Activated CD4-positive, alpha-beta T cell treated with anti-CD3 and anti-CD28 coated beads, Interleukin-2, amount 50 U/mL, for 4 hours (primary cell): ENCODE measurements around the gene SREBF2.

Experiments used
- DNase-seq, 2 experiments: peaks; one replicate each; pipeline ENCODE4 v3.0.0-alpha.2; 2020

The SREBF2 gene

GRCh38 chr22:41880653-41881052, 47.7 kb downstream of the SREBF2 start:
- no peak for DNase-seq

GRCh38 chr22:41883400-41883799, 50.5 kb downstream of the SREBF2 start:
- DNase-seq = no peak

DNA sequence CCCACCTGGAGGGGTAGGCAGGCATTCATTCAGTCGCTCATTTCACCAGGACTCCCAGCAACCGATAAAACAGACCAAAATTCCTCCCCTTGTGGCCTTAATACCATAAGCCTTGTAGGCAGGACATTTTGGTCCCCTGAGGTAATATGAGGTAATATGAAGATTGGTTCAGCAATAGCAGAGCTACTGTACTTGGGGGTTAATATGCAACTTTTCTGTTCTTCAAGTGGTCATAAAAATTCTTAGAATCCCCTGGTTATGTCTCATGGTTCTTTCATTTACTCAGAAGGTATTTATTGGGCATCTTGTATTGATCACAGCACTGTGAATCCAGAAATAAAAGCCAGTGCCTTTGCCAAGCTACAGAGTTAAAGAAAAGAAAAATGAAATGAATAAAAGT, 52.2 kb downstream of the SREBF2 start:
- no peak for DNase-seq

- DNase-seq = no peak
Observed at GRCh38 chr22:41885516-41885915, 52.6 kb downstream of the SREBF2 start.

- DNase-seq = no peak
Observed at GRCh38 chr22:41888627-41889200, 55.8 kb downstream of the SREBF2 start.

DNA sequence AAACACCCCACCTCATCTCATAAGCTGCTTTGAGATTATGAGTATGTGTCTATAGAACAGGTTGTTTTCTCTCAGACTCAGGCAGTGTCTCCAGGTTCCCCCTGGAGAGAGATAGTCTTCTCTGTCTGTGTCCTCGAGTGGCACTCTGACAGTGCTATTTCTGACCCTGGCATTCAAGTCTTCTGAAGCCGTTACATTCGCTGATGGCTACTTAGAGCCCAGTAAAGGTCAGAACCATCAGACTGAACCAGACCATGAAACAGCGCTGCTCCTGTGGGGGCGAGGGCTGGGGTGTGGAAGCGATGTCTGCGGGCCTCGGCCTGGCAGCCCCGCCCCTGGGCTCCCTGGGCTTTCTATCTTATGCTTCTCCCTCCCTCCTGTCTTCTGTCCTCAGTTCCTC, 58.5 kb downstream of the SREBF2 start:
- DNase-seq = no peak

GRCh38 chr22:41892721-41893120, 59.8 kb downstream of the SREBF2 start:
- no peak for DNase-seq

DNA sequence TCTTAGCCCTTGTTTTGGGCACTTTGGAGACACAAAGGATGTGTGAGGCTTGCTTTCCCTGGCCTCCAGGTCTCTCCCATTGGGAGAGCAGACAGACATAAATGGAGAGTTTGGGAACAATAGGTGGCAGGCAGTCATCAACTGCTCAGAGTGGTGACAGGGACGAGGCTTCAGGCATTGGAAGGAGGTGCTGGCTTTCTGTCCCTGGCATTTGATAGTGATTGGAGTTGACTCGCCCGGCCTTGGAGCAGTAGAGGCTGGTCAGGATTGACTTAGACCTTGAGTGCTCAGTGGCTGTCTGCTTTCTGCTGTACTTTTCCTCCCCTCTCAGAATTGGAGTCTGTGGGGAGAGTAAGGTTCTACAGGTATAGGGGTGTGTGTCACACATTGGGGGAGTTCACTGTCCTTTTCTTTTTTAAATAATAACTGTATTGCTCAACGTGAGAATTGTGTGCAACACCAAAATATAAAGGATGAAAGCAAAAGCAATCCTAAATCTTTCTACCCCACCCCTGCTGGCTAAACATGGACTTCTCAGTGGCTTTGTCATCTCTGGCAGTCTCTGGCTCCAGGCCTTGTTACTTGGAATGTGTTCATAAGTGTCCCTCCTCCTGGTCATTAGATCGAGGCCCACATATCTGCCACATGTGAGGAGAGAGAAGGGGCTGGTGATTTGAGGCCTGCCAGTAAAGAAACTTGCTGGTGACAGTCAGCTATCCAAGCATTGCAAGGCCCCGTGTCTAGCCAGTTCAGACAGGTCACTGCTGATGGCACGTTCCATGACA, 60.9 kb downstream of the SREBF2 start:
- DNase-seq = no peak

GRCh38 chr22:41898645-41899044, 65.7 kb downstream of the SREBF2 start:
- no peak for DNase-seq

DNA sequence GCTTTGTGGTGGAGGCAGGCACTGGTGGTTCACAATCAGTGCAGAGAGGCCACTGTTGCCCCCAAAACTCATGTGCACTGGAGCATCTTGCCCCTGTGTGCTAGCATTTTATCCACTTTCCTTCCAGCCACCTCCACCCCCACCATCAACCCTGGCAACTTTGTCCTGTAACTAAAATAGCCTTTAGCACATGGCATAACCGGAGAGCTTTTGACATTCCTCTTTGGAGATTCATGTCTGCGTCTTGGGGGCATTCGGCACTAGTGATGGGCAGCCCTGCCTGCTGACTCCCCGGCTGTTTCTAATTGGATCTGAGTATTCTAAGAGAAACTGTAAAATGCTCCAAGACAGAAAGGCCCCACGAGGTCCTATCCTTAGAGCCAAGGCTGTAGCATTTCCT, 66.2 kb downstream of the SREBF2 start:
- no peak for DNase-seq

DNA sequence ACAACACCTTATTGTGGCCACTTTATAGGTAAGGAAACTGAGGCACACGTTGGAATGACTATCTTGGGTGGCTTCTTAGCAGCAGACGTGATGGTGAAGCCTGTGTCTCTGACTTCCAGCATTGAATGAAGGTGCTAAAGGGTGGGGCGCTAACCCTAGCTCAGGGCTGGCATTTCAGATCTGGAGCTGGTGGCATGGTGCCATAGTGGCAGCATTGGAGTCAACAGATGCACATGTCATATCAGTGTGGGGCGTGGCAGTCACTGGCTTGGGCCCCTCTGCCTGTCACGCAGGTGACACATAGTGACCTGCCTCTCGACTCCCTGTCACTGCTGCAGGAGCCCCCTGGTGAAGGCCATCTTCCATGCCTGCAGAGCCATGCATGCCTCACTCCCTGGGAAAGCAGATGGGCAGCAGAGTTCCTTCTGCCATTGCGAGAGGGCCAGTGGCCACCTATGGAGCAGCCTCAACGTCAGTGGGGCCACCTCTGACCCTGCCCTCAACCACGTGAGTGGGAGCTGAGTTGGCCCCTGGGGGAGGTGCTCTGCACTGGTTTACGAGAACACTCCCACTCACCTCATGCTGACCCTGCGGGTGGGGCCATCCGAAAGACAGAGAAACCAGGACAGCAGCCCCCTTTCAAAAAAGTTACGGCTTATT, 67.2 kb downstream of the SREBF2 start:
- DNase-seq = no peak

DNA sequence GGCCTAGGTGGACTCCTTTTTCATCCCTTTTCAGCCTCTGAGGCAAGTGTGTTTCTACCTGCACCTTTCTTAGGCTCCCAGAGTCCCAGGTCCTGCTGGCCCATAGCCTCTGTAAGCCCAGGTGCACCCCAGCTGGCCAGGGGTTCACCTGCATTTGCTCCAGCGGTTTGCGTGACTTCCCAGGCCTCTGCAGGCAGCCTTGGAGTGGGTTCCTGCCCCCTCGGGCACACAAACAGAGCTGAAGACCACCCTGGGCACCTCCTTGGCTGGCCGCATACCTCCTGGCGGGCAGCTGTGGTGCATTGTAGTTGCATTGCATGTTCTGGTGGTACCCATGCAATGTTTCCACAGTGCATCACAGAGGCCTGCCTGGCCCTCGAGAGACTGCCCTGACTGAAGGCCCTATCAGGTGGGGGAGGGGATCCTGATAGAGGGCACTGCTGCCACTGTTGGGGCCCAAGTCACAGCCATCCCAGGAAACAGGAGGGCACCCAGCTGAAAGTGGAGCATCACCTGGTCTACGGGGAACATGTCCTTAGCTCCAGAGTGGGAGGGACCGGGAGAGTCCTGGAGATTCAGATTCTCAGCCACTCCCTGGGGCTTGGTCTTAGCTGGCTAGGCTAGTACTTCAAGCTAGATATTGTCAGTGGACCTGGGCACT, 67.9 kb downstream of the SREBF2 start:
- DNase-seq = no peak

DNA sequence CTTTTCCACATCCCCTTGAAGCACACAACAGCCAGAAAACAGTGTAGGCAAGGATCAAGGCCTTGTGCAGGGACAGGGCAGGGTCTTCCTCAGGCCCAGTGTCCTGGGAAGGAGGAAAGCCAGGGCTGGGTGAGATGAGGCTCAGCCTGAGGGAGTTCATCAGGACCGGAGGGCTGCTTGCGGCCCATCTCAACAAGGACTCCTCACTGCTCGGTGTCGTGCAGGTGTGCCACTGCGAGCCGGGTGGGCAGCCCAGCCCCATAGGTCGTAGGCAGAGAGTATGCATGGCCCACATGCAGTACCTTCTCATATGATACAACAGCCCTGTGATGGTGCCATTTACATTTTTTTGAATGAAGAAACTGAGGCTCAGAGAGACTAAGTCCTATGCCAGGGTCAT, 69.1 kb downstream of the SREBF2 start:
- DNase-seq = no peak

- no peak for DNase-seq
Observed at GRCh38 chr22:41902932-41903421, 70.1 kb downstream of the SREBF2 start.

DNA sequence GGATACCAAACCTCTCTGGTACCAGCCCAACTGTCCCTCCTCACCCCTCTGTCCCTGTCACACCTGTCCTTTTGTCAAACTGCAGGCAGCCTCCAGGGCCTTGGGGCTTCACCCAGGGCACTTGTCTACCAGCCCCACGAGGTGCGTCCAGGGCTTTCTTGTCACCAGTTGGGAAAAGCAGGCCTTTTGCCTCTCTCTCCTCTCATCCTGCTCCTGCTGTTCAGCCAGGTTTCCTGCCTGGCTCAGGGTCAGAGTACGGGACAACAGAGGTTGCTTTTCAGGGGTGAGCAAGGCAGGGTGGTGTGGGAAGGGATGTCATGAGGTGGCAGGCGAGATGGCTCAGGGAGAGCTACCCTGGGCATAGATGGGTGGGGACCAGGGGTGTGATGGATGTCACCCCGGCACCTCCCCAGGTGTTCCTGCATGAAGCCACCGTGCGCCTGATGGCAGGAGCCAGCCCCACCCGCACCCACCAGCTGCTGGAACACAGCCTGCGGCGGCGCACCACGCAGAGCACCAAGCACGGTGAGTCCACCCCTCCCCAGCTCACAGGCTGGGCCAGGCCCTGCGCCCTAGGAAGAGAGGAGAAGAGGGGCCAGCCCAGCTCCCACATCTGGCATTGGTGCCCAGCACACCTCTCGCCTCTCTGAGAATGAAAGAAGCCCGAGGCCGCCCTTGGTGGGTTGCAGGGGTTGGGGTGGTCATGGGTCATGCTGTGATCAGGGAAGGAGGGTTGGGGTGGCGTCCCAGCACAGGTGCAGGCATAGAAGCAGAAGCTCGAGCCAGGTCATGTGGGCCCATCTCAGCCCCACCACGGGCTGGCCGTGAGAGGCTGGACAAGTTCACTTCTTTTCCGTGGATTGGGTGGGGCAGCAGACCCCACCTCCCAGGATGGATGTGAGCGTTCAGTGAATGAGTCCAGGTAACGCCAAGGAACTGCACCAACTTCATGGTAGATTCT, 71.8 kb downstream of the SREBF2 start:
- no peak for DNase-seq

DNA sequence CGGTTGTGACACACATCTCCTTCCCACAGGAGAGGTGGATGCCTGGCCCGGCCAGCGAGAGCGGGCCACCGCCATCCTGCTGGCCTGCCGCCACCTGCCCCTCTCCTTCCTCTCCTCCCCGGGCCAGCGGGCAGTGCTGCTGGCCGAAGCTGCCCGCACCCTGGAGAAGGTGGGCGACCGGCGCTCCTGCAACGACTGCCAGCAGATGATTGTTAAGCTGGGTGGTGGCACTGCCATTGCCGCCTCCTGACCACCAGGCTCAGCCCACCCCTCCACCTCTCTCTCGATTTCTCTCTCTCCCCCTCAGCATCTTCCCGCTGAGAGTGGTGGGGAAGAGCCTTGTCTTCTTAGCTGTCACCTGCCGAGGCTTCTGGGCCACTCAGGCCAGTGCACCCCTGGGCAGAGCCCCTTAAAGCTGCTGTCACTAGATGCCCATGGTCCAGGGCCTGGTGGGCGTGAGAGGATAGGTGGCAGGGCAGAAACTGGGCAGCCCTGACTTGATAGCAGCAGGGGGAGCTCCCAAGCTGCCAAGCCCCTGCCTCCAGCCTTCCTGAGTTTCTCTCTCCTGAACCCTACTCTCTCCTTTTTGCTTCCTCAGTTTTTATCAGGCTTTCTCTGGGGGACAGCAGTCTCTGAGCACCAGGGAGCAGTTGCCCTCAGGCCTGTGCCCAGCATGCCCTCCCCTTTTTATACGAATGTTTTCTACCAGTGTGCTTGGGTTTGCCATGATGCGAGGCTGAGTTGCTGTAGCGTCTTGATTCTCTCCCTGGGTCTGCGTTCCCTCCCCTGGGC, 72.7 kb downstream of the SREBF2 start:
- DNase-seq = no peak

- DNase-seq = no peak
Observed at GRCh38 chr22:41906822-41907221, 73.9 kb downstream of the SREBF2 start.

GRCh38 chr22:41907436-41908401, 74.8 kb downstream of the SREBF2 start:
- no peak for DNase-seq

- no peak for DNase-seq
Observed at GRCh38 chr22:41908411-41909309, 75.8 kb downstream of the SREBF2 start.
